ENCODE measurements around the gene ACAP2.

DNA sequence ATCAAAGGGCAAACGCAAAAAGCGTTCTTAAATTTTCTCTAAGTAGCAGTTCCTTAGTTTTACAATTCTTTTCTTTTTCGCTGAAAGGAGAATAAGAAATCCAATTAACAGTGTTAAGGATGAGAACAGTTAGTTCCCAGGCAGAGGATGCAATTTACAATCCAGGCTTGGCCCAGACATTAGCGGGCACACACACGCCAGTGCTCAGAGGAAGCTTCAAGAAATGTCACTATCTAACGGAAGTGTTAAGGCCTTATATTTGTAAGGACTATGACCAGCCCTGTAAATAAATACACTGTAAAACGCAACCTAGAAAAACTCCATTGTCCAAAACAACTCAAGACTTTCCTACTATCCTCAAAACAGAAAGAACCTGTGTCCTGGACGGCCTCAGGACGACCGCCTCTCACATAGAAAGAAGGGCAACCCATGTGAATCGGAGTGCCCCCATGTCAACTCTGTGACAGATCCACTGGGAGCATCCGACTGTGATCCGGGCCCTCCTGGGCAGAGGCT lies 1.3 kb downstream of the ACAP2 start:
- TF ChIP-seq POLR2A (IDR thresholded peaks at IDR 0.05; ENCODE audit: low read depth, low read length) (no peak), TAF1 (IDR thresholded peaks at IDR 0.05; ENCODE audit: low read depth, low read length) (no peak), POLR2AphosphoS5 (IDR thresholded peaks at IDR 0.05; ENCODE audit: low read depth, low read length) (no peak), POU2F2 (IDR thresholded peaks at IDR 0.05; ENCODE audit: low read depth, low read length) (no peak), SPI1 (IDR thresholded peaks at IDR 0.05; ENCODE audit: low read depth, low read length) (no peak), PAX5 (IDR thresholded peaks at IDR 0.05; ENCODE audit: insufficient read depth, low read length, severe bottlenecking) (no peak)

Measured in GM12891 (cell line).